GM19324 (cell line): Measurements from ENCODE around the gene SLU7.

Experiments
- ATAC-seq: cut with Tn5 transposase; IDR thresholded peaks from one replicate; pipeline ENCODE4 v1.9.1; 2021; ENCODE audit warnings: mild to moderate bottlenecking, moderate library complexity; ENCODE audit not compliant: unreplicated experiment, low FRiP score

SLU7 gene

GRCh38 chr5:160370713-160371034 lies 48.2 kb downstream of the SLU7 start:
- no peak for ATAC-seq

- no peak for ATAC-seq
These were observed 48.7 kb downstream of the SLU7 start, which contains the start of gene C1QTNF2 for GRCh38 chr5:160369990-160370712. Gene C1QTNF2 (minus strand): TSS chr5:160370626. CDS start chr5:160355011, 15,615 bp downstream.

GRCh38 chr5:160367885-160368284 lies 51.0 kb downstream of the SLU7 start:
- no peak for ATAC-seq

DNA sequence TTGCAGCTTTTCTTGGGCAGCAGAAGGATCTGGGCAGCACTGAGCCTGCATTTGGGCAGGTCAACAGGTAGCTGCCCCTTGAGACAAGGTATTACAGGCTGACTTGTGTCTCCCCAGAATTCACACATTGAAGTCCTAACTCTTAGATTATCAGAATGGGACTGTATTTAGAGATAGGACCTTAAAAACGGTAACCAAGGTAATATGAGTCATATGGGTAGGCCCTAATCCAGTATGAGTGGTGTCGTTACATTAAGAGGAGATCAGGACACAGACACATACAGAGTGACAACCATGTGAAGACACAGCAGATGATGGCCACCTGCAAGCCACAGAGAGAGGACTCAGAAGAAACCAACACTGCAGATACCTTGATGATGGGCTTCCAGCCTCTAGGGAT lies 51.6 kb downstream of the SLU7 start:
- ATAC-seq, result no peak

GRCh38 chr5:160366230-160366629 lies 52.7 kb downstream of the SLU7 start:
- ATAC-seq, result no peak

DNA sequence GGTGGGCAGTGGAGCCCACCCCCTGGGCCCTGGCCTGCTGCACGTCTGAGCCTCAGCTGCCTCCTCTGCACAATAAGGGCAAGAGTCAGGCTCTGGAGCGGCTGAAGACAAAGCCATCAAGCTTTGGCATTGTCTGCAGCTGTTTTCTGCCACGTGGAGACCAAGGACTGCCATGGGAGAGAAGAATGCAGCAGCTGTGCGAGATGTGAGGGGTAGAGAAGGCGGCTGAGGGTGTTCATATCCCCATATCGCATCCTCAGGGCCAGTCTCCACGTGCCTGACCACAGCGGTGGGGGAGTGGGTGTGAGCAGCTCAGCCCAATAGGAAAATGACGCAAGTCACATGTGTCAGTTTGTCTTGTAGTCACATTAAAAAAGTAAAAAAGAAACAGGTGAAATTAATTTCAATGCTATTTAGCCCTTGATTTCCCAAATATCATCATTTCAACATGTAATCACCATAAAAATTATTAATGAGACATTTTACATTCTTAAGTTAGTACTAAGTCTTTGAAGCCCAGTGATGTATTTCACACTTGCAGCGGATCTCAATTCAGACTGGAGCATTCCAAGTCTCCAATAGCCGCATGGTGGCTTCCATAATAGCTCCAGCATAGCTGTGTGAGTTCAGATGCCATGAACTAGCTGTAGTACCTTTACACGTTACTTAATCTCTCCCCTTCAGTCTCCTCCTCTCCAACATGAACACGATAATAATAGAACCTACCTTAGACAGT lies 55.1 kb downstream of the SLU7 start:
- no peak for ATAC-seq

GRCh38 chr5:160363211-160363610 lies 55.7 kb downstream of the SLU7 start:
- ATAC-seq, result no peak

DNA sequence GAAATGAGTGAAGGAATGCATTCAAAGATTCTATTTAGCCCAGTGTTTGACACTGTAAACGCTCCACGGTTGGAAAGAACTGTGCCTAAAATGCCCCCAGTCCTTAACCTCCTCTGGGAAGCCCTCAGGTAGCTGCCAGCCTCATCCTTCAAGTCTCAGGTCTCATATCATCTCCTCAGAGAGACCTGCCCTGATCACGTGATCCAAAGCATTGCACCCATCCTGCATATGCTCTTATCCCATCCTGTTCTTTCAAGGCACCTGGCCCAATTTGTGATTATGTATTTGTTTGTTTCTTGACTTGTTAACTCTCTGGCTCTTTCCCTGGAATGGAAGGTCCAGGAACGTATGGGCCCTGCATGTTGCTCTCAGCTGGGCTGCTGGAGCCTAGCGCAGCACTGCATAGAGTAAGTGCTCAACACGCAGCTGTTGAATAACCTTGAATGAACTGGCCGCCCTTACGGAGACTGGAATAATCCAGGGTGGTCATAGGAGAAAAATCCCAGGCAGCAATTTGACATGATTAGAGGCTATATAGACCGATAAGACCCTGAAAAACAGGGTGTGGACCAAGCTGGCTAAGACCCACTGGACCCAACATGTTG lies 57.2 kb downstream of the SLU7 start:
- no peak for ATAC-seq

GRCh38 chr5:160360310-160360709 lies 58.6 kb downstream of the SLU7 start:
- no peak for ATAC-seq

DNA sequence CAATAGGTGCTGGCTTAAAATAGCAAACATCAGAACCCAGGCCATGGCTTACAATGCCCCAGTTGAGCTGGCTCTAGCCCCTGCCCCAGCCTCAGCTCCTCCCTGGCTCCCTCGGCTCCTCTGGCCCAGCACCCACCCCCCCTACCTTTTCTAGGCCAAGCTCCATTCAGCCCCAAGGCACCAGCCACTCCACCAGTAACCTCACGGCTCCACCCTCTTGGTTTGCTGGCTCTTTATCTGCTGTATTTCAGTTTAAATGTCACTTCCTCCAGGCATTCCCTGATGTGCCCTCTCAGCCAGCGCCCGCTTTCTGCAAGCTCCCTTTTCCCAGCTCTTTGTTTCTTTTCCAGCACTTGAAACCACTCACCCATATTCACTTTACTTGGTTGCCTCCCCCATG lies 59.1 kb downstream of the SLU7 start:
- ATAC-seq, result no peak

- ATAC-seq, result no peak
These were observed 59.6 kb downstream of the SLU7 start for GRCh38 chr5:160359242-160359641.

- ATAC-seq, result no peak
These were observed 60.9 kb downstream of the SLU7 start for GRCh38 chr5:160357861-160358411.

DNA sequence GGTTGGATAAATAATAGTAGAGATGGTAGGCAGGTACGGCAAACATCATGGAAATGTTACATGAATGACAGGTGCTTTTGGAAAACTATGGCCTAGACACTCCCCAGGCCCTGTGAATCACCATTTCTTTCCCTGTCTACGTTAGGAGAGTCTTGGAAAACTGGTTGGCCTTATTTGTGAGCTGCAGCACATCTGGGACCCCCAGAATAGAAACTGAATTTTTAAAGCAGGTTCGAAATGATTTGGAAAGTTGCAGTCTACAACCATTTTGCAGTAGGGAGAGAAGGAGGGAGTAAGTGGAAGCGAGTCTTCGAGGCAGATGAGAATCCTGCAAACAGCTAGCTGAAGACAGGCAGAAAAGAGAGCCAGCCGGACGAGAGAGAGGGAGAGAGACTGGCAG lies 61.5 kb downstream of the SLU7 start:
- ATAC-seq, result no peak

GRCh38 chr5:160356550-160357347 lies 62.1 kb downstream of the SLU7 start:
- no peak for ATAC-seq

DNA sequence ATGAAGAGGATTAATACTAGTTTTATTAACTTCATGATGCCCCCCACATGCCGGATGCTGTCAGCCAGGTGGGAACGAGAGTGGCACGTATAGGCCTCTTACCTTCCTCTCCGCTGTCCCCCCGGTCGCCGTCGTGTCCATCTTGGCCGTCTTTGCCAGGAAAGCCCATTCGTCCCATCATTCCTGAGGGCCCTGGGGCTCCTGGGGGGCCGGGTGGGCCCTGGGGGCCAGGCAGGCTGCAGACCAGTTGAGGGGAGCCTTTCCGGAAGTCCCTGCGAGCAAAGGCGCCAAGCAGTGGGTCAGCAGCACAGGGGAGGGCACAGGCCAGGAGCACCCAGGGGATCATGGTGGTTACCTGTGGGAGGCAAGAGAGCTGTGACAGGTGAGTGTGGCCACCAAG lies 64.2 kb downstream of the SLU7 start:
- no peak for ATAC-seq

DNA sequence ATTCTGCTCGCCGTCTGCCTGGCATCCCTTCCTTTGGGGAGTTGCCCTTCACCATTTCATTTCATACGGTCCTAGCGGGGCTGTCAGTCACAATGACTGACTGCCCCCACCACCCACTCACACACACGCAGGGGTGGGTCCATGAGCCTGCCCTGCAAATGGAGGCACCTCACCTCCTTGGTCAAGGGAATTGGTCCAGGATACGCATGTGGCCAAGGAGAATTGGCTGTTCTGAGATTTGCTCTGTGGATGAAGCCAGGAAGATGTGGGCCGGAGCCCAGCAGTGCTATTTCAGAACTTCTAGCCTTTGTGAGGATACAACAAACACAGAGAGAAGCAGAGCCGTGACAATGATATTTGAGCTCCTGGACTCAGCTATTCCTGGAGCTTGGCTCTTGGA lies 65.5 kb downstream of the SLU7 start:
- ATAC-seq, result no peak

- ATAC-seq, result no peak
These were observed 66.6 kb downstream of the SLU7 start for GRCh38 chr5:160352308-160352707.
